IPS-15b (cell line): Measurements from ENCODE around the gene MSL1.

Experiments
- H3K27me3 ChIP-seq: one replicate; pipeline ENCODE4 v1.6.1; 2013; ENCODE audit warnings: low read length; ENCODE audit not compliant: control insufficient read depth, insufficient read depth
- H3K36me3 ChIP-seq: one replicate; pipeline ENCODE4 v1.6.1; 2013; ENCODE audit warnings: low read length; ENCODE audit not compliant: control insufficient read depth, insufficient read depth
- H3K4me1 ChIP-seq: one replicate; pipeline ENCODE4 v1.6.1; 2013; ENCODE audit warnings: mild to moderate bottlenecking, low read length; ENCODE audit not compliant: control insufficient read depth, insufficient read depth
- H3K4me3 ChIP-seq: one replicate; pipeline ENCODE4 v1.5.1; 2013; ENCODE audit warnings: low read depth, low read length
- H3K9ac ChIP-seq: one replicate; pipeline ENCODE4 v1.6.1; 2013; ENCODE audit warnings: low read depth, mild to moderate bottlenecking, low read length
- H3K9me3 ChIP-seq: one replicate; pipeline ENCODE4 v1.6.1; 2013; ENCODE audit warnings: mild to moderate bottlenecking, low read length; ENCODE audit not compliant: control insufficient read depth, insufficient read depth

MSL1 gene

GRCh38 chr17:40158438-40159013, 36.8 kb downstream of the MSL1 start:
- no peaks in the 10 kb centered on the region for H3K27me3 ChIP-seq
- no peak overlapping the region for H3K9ac ChIP-seq
- H3K36me3 ChIP-seq: peaks cover 16% of the 10 kb centered on the region
- H3K9me3 ChIP-seq: no peaks in the 10 kb centered on the region
- no peak overlapping the region for H3K4me3 ChIP-seq
- no peaks in the 10 kb centered on the region for H3K4me1 ChIP-seq

- Histone ChIP-seq H3K36me3 (peaks cover 21% of the 10 kb centered on the region), H3K4me3 (no peak overlapping the region), H3K4me1 (no peaks in the 10 kb centered on the region), H3K9ac (no peak overlapping the region), H3K9me3 (no peaks in the 10 kb centered on the region), H3K27me3 (no peaks in the 10 kb centered on the region)
These were observed 37.7 kb downstream of the MSL1 start for GRCh38 chr17:40159456-40159855.

GRCh38 chr17:40167685-40168261, 46.0 kb downstream of the MSL1 start:
- no peaks in the 10 kb centered on the region for H3K9me3 ChIP-seq
- H3K4me1 ChIP-seq: no peaks in the 10 kb centered on the region
- no peaks in the 10 kb centered on the region for H3K27me3 ChIP-seq
- no peak overlapping the region for H3K4me3 ChIP-seq
- H3K9ac ChIP-seq: no peak overlapping the region
- peaks cover 46% of the 10 kb centered on the region for H3K36me3 ChIP-seq

- Histone ChIP-seq H3K4me1 (no peaks in the 10 kb centered on the region), H3K36me3 (peaks cover 45% of the 10 kb centered on the region), H3K27me3 (no peaks in the 10 kb centered on the region), H3K9me3 (no peaks in the 10 kb centered on the region), H3K4me3 (no peak overlapping the region), H3K9ac (no peak overlapping the region)
These were observed 46.6 kb downstream of the MSL1 start for GRCh38 chr17:40168262-40168832.

- no peaks in the 10 kb centered on the region for H3K4me1 ChIP-seq
- no peaks in the 10 kb centered on the region for H3K27me3 ChIP-seq
- H3K9me3 ChIP-seq: no peaks in the 10 kb centered on the region
- H3K36me3 ChIP-seq: peaks cover 42% of the 10 kb centered on the region
- H3K9ac ChIP-seq: no peak overlapping the region
- H3K4me3 ChIP-seq: no peak overlapping the region
These were observed 48.6 kb downstream of the MSL1 start for GRCh38 chr17:40170325-40170724.

GRCh38 chr17:40171750-40172149, 50.0 kb downstream of the MSL1 start:
- H3K4me1 ChIP-seq: no peaks in the 10 kb centered on the region
- H3K9ac ChIP-seq: no peak overlapping the region
- peaks cover 41% of the 10 kb centered on the region for H3K36me3 ChIP-seq
- no peaks in the 10 kb centered on the region for H3K9me3 ChIP-seq
- no peak overlapping the region for H3K4me3 ChIP-seq
- H3K27me3 ChIP-seq: no peaks in the 10 kb centered on the region

- Histone ChIP-seq H3K9ac (no peak overlapping the region), H3K9me3 (no peaks in the 10 kb centered on the region), H3K27me3 (no peaks in the 10 kb centered on the region), H3K36me3 (peaks cover 33% of the 10 kb centered on the region), H3K4me1 (no peaks in the 10 kb centered on the region), H3K4me3 (no peak overlapping the region)
These were observed 51.5 kb downstream of the MSL1 start for GRCh38 chr17:40173091-40173777.

GRCh38 chr17:40173778-40174135, 52.0 kb downstream of the MSL1 start:
- no peak overlapping the region for H3K9ac ChIP-seq
- peaks cover 2% of the 10 kb centered on the region for H3K4me1 ChIP-seq
- H3K27me3 ChIP-seq: no peaks in the 10 kb centered on the region
- H3K4me3 ChIP-seq: no peak overlapping the region
- H3K36me3 ChIP-seq: peaks cover 29% of the 10 kb centered on the region
- H3K9me3 ChIP-seq: no peaks in the 10 kb centered on the region

GRCh38 chr17:40174514-40174913, 52.7 kb downstream of the MSL1 start:
- Histone ChIP-seq H3K9me3 (no peaks in the 10 kb centered on the region), H3K4me1 (peaks cover 2% of the 10 kb centered on the region), H3K9ac (no peak overlapping the region), H3K27me3 (no peaks in the 10 kb centered on the region), H3K36me3 (peaks cover 23% of the 10 kb centered on the region), H3K4me3 (no peak overlapping the region)

- Histone ChIP-seq H3K36me3 (peaks cover 16% of the 10 kb centered on the region), H3K4me1 (peaks cover 9% of the 10 kb centered on the region), H3K9ac (no peak overlapping the region), H3K27me3 (no peaks in the 10 kb centered on the region), H3K9me3 (no peaks in the 10 kb centered on the region), H3K4me3 (no peak overlapping the region)
These were observed 54.4 kb downstream of the MSL1 start for GRCh38 chr17:40175928-40176753.

GRCh38 chr17:40176754-40177110, 55.0 kb downstream of the MSL1 start:
- H3K4me3 ChIP-seq: peak overlapping the region; percentile 24

More at GRCh38 chr17:40176754-40177110, 55.0 kb downstream of the MSL1 start:
- Histone ChIP-seq H3K9ac (no peak overlapping the region), H3K27me3 (no peaks in the 10 kb centered on the region), H3K9me3 (no peaks in the 10 kb centered on the region), H3K4me1 (peaks cover 9% of the 10 kb centered on the region), H3K36me3 (peaks cover 10% of the 10 kb centered on the region)
